ENCODE results near the gene NEB.
"Not testable (repeated sequence)": the region's sequence is repeated elsewhere in the genome, so short reads cannot be mapped to it uniquely, and the experiment has no call there.

NEB gene

DNA sequence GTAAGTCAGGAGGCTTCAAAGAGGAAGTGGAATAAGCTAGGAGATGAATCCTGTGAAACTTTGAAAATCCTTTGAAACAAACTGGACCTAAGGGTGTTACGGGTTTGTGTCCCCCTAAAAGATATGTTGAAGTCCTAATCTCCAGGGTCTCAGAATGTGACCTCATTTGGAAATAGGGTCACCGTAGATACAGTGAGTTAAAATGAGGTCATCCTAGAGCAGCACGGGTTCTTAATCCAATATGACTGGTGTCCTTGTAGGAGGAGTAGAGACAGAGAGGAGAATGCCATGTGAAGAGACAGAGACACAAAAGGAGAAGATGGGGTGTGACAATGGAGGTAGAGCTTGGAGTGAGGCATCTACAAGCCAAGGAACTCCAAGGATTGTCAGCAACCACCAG is 26.9 kb upstream of the NEB start:
- DNase-seq (ENCODE audit: low spot score), result no peak

DNA sequence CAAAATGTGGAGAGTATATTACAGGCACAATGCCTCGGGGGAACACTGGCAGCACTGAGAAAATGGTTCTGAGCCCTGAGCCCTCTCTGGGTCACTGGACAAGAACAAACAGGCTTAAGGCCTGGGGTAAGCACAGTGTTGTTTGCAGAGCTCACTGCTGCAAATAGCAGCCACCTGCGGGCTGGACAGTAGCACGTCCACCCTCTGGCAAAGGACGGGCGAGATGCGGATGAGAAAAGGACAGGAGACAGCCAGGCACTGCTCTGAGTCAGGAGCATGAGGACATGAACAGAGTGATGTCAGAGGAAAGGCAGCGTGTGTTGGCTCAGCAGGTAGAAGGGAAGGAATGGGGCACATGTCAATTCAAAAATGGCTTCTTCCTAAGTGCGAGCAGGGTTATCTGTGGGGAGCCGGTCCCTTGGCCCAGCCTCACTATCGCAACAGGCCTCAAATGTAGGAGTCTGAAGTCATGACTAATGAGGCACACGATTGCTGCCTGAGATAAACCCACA is 25.9 kb upstream of the NEB start:
- DNase-seq (ENCODE audit: low spot score), result no peak

DNA sequence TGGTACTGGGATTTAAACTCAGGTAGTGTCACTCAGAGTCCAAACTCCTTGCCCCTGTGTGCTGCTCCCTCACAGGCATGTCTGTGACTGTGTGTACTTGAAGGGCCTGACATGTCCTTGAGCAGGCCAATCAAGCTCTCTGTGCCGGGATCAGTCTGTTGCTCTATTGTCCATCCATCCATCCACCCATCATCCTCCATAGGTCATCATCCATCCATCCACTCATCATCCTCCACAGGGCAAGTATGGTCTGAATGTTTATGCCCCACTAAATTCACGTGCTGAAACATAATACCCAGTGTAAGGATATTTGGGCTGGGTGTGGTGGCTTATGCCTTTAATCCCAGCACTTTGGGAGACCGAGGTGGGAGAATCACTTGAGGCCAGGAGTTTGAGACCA is 24.5 kb upstream of the NEB start:
- DNase-seq (ENCODE audit: low spot score), result no peak

DNA sequence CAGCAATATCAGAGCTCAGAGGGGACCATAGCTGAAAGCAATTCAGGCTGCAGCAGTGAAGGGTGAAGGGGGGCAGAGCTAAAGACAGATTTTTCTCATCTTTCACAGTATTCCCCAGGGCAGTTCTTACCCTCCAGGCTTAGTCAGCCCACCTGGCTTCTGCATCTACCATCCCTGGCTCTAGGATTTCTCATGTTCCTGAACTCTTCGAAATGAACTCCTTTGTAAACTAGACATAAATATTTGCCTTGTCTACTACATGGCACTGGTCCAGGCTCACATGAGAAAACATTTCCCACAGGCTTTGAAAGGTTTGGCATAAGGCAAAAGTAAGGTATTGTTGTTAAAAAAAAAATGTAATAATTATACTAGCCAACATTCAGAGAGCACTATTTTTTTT is 23.6 kb upstream of the NEB start:
- DNase-seq (ENCODE audit: low spot score), result no peak

DNA sequence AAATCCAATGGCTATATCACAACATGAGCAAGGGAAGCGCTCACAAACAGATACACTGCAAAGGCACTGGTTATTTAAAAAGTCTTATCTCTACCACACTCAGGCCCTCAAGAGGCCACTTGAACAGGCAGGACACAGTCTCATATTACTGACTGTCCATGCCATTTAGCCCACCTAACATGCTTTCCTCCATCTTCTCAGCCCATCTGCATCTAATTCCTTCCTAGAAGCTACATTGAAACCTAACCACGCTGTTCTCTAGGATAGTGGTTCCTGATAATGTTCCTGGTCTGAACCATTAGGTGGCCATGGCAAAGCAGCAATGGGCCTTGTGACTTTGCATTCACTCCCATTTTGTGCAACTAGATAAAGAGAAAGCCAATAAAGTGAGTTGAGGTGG is 22.5 kb upstream of the NEB start:
- DNase-seq (ENCODE audit: low spot score), result no peak

DNA sequence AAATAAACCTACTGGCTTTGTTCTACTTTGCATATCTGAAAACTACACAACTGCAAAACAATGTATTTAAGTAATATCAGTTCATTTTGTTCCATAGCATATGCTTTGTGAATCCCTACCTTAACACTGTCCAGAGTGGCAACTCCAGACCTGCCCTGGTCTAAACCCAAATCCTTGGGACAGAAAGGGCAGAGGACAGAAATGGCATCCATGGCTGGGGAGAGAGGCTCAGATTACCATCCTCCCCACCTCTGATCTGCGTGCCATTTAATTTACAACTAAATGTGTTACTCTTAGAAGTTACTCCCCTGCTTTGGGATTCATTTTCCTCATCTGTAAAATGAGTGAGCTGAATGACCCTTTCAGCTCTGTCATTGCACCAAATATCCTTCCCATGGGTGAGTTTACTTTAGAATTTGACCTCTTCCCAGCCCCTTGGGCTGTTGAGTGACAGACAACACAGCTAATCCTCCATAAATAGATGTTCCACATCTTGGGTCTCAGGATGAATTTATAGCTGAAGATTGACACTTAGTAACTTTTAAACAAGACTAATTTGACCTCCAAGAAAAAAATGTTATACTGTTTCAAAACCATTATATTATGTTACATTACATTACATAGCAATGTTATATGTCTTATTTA is 20.1 kb upstream of the NEB start:
- DNase-seq (ENCODE audit: low spot score), result no peak

DNA sequence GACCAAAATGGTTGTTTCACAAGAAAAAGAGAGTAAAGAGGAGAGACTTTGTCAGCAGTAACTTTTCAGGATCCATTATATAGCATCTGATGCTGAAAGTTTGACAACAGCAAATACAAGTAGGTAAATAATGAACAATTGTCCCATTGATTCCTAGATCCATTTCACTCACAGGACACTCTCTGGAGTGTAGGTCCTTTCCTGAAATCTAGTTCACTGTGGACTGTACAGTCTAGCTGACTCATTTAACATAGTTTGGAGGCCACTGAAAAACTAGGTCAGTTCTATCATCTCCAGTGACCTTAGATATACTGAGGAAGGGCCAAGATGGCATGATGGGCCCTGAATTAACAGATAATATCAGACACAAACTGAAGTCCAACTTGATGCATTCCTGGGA is 19.3 kb upstream of the NEB start:
- no peak for DNase-seq (ENCODE audit: low spot score)

DNA sequence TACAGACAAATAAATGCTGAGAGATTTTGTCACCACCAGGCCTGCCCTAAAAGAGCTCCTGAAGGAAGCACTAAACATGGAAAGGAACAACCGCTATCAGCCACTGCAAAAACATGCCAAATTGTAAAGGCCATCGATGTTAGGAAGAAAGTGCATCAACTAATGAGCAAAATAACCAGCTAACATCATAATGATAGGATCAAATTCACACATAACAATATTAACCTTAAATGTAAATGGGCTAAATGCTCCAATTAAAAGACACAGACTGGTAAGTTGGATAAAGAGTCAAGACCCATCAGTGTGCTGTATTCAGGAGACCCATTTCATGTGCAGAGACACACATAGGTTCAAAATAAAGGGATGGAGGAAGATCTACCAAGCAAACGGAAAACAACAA is 11.0 kb upstream of the NEB start:
- DNase-seq (ENCODE audit: low spot score), result not testable (repeated sequence)

DNA sequence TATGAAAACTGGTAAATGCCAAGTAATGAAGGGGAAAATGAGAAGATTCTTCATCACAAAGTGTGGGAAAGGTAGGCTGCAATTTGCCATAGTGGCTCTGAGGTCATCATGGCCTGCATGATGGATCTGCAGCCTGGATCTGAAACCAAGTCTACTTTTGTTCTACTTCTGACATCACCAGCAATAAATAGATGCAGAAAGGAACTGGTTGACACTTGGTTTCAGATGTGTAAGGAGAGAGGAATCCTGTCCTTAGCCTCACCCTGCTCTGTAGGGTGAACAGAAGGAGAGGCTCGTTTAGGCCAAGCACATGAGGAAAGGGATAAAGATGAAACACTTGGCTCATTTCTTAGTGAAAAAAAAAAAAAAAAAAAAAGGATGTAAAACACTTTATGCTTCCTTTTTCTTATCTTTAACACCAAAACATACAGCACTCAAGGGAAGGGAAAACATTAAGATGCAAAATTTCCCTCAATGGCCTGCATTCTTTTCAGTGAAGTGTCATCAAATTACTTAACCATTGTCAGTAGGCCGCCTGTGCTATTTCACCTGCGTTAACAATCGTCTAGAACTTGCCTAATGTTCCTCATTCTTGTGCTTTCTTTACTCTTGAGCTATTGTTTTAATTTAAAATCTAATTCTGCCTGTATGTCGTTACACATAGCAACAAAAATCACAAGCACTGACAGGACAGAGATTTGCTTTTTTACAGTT is 3.9 kb downstream of the NEB start:
- no peak for DNase-seq (ENCODE audit: low spot score)

DNA sequence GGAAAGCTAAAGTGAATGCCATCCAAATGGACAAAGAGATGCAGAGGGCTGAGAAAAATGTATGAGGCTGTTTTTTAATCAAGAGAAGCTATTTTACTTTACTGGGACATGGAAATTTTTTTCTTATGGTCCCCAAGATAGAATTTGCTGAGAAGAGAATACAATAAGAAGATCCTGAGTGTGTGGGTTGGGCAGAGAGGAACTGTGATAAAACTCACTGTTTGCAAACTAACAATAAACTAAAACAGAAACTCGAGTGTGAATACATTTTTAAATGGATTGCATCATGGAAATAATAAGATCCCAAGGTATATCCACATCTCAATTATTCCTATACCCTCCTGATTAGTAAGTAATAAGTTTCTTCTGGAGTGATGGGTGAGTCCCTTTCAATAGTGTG is 4.4 kb downstream of the NEB start:
- no peak for DNase-seq (ENCODE audit: low spot score)

DNA sequence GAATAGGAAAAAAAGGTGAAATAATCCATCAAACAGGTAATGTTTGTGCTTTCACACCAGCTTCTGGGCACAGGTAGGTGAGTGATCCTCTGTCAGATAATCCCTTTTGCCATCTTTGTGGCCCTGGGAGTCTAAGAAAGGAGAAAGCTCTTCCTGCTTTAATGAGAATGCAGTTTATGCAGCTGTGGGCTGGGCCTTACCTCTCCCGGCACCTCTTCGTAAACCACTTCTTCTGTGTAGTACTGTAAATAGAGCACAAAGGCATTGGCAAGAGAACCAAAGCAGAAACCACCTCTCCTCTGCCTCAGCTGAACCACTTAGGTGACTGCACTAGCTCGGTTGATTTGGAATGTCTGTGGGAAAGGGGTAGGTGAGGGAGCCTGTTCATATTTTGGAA is 4.9 kb downstream of the NEB start:
- DNase-seq (ENCODE audit: low spot score), result no peak

DNA sequence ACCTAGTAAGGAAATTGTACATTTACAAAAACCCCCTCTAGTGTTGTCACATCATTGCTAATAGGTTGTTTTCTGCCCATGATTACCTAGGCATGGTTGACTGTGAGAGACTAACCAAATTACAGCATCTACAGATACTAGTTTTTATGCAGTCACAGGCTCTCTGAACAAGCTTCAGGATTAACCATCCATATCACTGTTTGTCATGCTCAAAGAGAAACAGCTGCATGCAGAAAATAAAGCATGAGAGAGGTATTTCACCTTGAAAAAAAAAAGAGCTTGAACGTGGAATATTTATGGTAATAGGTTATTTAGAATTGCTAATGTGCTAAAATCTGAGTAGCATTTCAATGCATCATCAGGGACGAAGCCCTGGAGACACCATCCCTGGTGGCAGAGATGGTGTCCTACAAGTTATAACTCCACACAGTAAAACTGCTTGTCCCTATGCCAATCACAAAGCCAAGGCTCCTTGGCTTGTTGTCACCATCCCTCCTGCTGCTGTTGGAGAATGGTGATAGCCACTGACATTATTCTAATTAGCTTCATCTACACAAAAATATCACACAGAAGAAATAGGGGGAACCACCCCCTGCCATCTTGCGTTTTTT is 5.4 kb downstream of the NEB start:
- no peak for DNase-seq (ENCODE audit: low spot score)

DNA sequence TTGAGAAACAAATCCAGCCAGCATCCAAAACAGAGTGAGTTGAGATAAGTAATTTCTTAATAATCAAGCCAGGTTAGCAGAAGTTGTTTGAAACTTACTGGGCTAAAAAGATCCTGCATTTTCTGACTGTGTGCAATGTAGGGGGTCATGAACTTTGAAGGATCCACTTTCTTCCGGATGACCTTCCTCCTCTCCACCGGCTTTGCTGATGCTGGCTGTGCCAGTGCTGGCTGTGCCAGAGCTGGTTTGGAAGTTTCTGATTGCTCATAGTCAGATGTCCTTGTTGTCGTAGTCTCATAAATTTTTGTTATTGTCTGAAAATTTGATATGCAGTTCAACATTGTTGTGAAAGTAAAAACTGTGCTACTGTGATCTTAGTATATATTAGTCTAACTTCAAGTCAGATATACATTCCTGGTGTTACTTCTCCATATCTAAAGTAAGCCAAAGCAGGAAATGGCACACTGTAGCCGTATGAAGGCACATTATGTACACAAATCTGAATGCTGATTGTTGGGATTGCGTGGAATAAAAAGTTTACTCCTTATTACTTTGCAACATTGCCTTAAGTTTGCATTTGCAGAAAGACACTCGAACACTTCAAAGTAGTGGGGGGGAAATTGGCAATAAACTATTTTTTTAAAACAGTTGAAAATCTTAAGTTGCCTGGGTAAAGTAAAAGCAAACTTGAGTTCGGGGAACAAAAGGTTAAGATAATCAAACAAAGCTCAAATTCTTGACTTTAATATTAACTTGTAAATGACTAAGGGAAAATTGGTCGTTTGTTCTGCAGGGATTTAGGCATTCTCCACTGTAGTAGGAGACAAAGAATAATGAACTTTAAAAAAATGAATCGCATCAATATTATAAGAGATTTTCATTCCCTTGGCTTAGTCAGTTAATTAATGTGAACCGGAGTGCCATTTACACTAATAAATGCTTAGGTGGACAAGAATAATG is 6.4 kb downstream of the NEB start:
- DNase-seq (ENCODE audit: low spot score), result no peak

DNA sequence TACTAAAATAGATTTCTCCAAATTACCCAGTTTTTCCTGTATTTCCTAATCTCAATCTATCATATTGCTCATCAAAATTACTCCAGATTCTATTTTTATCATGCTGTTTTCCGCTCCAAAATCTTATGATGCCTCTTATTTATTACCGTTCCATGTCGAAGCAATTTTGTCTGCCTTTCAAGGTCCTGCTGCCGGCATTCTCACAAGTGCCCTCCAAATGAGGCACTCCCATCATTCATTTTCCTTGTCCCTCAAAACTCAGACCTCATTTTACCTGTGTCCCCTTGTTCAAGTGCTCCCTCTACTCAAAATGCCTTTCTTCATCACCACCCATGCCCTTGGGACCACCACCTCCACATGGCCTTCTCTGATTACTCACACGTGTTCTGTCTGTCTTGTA is 13.1 kb downstream of the NEB start:
- no peak for DNase-seq (ENCODE audit: low spot score)

DNA sequence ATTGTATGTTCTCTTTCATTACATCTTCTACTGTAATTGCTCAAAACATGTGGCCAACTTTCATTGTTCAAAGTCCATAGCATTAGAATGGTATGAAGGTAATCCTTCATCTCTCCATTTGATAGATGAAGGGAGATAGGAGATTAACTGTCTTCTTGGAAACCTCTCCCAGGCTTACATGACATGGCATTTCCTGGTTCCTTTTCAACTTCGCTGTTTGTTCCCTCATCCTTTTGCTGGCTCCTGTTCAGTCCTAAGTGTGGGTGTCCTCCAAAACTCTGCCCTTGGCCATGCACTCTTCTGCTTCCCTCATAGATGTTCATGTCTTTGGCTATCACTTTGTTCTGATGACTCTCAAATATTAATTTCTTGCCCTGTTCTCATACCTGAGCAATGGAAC is 13.8 kb downstream of the NEB start:
- no peak for DNase-seq (ENCODE audit: low spot score)

DNA sequence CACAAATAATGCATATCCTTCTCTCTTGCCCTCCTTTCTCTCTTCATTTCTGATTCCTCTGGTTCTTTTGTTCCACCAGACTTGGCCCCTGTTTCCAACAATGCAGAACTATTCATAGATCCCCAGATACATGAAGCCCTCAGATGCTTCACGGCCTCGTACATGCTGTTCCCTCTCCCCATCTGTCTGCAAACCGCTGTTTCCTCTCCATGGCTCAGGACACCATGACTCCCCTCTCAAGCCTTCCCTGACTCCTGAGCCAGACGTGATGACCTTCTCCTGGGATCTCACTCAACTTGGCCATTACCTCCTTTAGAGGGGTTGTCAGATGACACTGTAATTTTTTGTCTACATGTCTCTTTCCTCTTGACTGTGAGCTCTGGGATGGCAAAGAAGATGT is 15.5 kb downstream of the NEB start:
- no peak for DNase-seq (ENCODE audit: low spot score)

DNA sequence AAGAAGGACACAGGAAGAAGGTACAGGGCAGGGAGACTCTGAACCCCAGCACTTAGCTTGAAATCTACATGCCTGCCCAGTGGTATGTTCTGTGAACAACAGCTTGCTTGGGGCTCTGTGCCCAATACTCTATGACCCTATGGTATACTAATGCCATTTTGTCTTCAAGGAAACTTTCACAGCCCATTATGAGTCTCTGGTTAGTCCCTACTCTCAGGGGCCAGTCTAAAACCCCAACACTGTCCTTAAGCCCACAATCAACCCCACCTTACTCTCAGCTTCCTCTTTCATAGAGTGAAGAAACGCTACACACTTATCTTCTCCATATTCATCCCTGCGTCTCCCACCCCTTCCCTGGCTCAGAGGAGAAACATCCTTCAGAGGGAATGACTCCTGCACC is 16.0 kb downstream of the NEB start:
- no peak for DNase-seq (ENCODE audit: low spot score)

DNA sequence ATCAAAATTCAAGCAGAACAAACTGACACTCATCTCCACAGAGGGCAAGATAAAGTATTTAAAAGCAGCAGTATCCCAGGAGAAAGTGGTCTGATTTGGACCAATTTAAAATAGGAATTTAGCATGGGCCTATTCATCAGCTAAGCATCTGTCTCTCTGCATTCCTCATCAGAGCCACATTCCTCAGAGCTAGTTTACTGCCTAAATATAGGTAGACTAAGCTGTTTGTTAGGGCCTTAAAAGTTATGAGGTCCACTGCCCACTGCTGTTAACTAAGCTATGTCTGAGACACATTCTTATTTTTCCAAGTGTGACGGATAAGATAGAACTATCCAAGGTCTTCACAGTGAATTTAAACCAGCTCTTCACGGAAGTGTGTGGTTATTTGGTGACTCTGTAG is 17.6 kb downstream of the NEB start:
- DNase-seq (ENCODE audit: low spot score), result no peak

DNA sequence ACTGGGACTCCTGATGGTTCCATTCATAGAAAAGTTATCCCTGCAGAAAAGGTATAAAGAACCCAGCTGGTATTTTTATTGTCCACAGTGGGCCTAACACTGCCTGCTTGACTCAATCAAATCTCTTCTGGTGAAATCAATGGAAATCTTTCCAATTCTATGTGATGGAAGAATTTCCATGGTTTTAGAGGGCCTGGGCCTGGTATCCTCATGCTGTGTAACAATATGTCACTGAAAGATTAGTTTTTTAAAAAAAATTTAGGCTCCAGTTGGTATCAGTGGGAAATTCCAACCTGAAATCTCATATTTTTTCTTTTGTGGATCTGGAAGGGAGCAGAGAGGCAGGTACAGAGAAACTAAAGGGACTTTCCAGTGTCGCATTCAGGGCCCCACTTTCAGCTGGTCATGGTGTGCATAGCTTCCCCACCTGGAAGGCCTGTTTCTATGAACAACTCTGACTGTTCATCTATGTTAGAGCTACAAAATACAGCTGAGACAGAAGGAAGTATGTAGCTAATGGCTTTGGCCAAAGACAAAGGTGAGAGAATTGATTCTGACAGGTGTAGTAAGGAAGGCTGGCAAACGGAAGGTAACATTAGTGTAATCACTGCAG is 20.9 kb downstream of the NEB start:
- no peak for DNase-seq (ENCODE audit: low spot score)

DNA sequence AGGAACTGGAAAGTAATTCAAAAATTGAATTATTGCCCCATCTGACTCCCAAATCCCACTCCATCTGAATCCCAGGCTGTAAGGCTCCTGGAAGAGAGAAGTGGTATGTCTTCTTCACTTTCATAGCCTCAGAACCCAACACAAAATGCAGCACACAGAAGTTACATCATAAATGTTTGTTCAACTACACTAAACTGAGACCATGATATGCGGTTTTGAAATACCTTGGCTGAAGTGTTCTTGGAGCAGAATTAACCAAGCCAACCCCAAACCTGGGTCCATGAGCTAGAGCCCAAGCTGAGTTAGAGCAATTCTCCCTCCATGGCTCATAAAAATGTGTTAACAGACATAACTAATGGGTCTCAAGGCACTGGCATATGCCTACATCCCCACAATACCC is 23.3 kb downstream of the NEB start:
- no peak for DNase-seq (ENCODE audit: low spot score)

DNA sequence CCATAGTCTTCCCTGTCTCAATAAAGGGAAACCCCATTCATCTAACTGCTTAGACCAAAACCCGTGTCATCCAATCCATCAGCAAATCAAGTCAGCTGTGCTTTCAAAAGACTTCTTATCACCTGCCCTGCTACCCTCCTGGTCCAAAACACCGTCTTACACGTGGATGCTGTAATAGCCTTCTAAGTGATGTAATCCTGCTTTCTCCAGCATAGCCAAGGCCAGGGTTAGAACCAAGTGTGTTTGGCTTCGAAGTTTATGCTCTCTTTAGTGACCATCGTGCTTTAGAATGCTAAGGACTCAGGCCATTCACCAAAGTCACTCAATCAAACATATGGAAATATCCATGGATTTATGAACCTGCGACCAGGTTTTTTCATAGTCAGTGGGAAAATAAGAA is 25.5 kb downstream of the NEB start:
- DNase-seq (ENCODE audit: low spot score), result no peak

DNA sequence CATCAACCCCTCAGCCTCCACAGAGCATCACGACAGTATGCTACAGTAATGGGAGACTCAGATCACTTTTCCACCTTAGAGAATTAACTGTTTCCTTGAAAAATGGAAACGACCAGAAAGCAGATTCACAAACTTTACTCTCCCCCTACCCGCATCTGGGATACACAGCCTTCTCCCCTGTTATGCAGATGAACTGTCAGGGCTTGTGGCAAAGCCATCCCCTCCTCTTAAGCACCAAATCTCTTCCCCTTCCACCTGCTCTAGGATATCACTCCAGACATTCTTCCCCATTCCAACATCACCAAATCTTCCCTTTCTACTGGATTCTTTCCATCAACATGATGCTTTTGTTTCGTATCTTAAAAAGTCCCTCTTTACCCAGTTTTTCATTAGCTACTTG is 26.4 kb downstream of the NEB start:
- no peak for DNase-seq (ENCODE audit: low spot score)

Measured in HuH-7.5 (cell line).